PC-3 (cell line): Measurements from ENCODE around the gene CRHR2. TPM values are rescaled to one million over a fixed set of nuclear protein-coding genes. Genes with fewer than 3 reads are reported as not detected.

ENCODE experiments used
- ATAC-seq: fragments of 200-7000 bp; cut with Tn5 transposase; 2 replicates; pipeline ENCODE4 v1.9.1; 2020; ENCODE audit warnings: mild to moderate bottlenecking, moderate library complexity
- BruUV-seq: library from RNA; stranded (reverse); fragments of 400-500 nt; replicated peaks from 2 replicates; lab custom pipeline; 2021; lab: Mats Ljungman, UMichigan
- CTCF ChIA-PET: fragments of 300-600 bp; sonication (Branson Sonifier 250); formaldehyde crosslinking; loops from one replicate; lab custom pipeline; 2022; ENCODE audit warnings: antibody characterized with exemption; lab: Charles Lee
- POLR2A ChIA-PET: fragments of 300-600 bp; sonication (Branson Sonifier 250); formaldehyde crosslinking; loops from one replicate; lab custom pipeline; 2022; ENCODE audit warnings: antibody characterized with exemption; ENCODE audit not compliant: unreplicated experiment; lab: Charles Lee
- DNase-seq: peaks from one replicate; pipeline ENCODE4 v3.0.0-alpha.2; 2015
- H2AFZ ChIP-seq: fragments of 300-600 bp; sonication (generic); 2 replicates; pipeline ENCODE4 v1.6.0; 2016; ENCODE audit warnings: antibody characterized with exemption, low read length
- H3F3A ChIP-seq: fragments of 300-600 bp; sonication (generic); one replicate; pipeline ENCODE4 v1.6.0; 2017; ENCODE audit warnings: antibody characterized with exemption, low read length, control low read depth, mild to moderate bottlenecking; ENCODE audit not compliant: unreplicated experiment
- H3K27ac ChIP-seq: fragments of 300-600 bp; sonication (generic); 2 replicates; pipeline ENCODE4 v1.5.1; 2016; ENCODE audit warnings: mild to moderate bottlenecking, low read length
- H3K27me3 ChIP-seq: fragments of 300-600 bp; sonication (generic); 2 replicates; pipeline ENCODE4 v1.6.1; 2016; ENCODE audit warnings: low read length, mixed read lengths
- H3K36me3 ChIP-seq: fragments of 300-600 bp; sonication (generic); 2 replicates; pipeline ENCODE4 v1.6.1; 2016; ENCODE audit warnings: low read depth, mixed run types, low read length, mixed read lengths
- H3K4me1 ChIP-seq: fragments of 300-600 bp; sonication (generic); 2 replicates; pipeline ENCODE4 v1.5.1; 2016; ENCODE audit warnings: low read length; ENCODE audit not compliant: insufficient read depth
- H3K4me2 ChIP-seq: fragments of 300-600 bp; sonication (generic); 2 replicates; pipeline ENCODE4 v1.6.0; 2016; ENCODE audit warnings: low read length
- H3K4me3 ChIP-seq: fragments of 300-600 bp; sonication (generic); 2 replicates; pipeline ENCODE4 v1.5.1; 2016; ENCODE audit warnings: mild to moderate bottlenecking, low read length, mixed read lengths
- H3K79me2 ChIP-seq: fragments of 300-600 bp; sonication (generic); 2 replicates; pipeline ENCODE4 v1.6.1; 2017; ENCODE audit warnings: low read length, mixed read lengths
- H3K9ac ChIP-seq: fragments of 300-600 bp; sonication (generic); 2 replicates; pipeline ENCODE4 v1.6.0; 2016; ENCODE audit warnings: mild to moderate bottlenecking, low read length
- H3K9me2 ChIP-seq: fragments of 300-600 bp; sonication (generic); replicated peaks from 2 replicates; pipeline ENCODE4 v1.6.1; 2016; ENCODE audit warnings: mixed run types, low read length, mixed read lengths
- H3K9me3 ChIP-seq: fragments of 300-600 bp; sonication (generic); 2 replicates; pipeline ENCODE4 v1.6.1; 2016; ENCODE audit warnings: low read length, mixed read lengths
- H4K20me1 ChIP-seq: fragments of 300-600 bp; sonication (generic); 2 replicates; pipeline ENCODE4 v1.6.1; 2016; ENCODE audit warnings: low read length, mixed read lengths
- EZH2 ChIP-seq: fragments of 300-600 bp; sonication (generic); IDR thresholded peaks from one replicate; pipeline ENCODE4 v1.6.1; 2017; ENCODE audit warnings: antibody characterized with exemption, mild to moderate bottlenecking, low read length; ENCODE audit not compliant: unreplicated experiment
- EZH2phosphoT487 ChIP-seq: fragments of 300-600 bp; sonication (generic); IDR thresholded peaks from 2 replicates; pipeline ENCODE4 v1.6.1; 2018; ENCODE audit warnings: mild to moderate bottlenecking, antibody characterized with exemption, low read length, borderline replicate concordance
- intact Hi-C: fragments of 100-400 bp; cut with micrococcal nuclease; formaldehyde crosslinking; loops from 2 replicates; pipeline ENCODE4 v1.9.0; 2023
- total RNA-seq: library from RNA; depleted of rRNA; stranded (reverse); fragments of >200 nt; gene quantifications from 2 replicates; pipeline ENCODE4 v1.2.3, GENCODE V29; 2014
- TF ChIP-seq, protein P1 (sequence below): fragments of 300-600 bp; sonication (generic); conservative IDR thresholded peaks from 2 replicates; pipeline ENCODE4 v1.5.1; 2017; ENCODE audit warnings: antibody characterized with exemption, low read depth, mild to moderate bottlenecking, low read length

The CRHR2 gene
- total RNA-seq, 1 experiment from 2014 or later = not detected

DNA sequence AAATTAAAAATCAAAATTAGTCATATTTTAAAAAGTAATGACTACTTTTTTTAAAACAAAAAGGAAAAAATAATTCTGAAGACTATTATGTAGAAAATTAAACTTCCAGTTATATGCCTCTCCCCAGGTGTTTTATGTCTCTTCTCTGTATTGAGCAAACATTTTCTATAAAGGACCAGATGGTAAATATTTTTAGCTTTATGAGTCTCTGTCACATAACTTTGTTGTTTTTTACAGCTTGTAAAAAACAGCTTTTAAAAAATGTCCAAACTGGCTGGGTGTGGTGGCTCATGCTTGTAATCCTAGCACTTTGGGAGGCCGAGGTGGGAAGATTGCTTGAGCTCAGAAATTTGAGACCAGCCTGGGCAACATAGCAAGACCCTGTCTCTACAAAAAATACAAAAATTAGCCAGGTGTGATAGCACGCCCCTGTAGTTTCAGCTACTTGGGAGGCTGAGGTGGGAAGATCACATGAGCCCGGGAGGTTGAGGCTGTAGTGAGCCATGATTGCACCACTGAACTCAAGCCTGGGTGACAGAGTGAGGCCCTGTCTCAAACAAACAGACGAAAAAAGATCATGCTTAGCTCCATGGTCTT, 64.1 kb downstream of the CRHR2 start:
- no peaks in the 10 kb centered on the region for H4K20me1 ChIP-seq
- intact Hi-C loops = no loop called here
- H3K36me3 ChIP-seq = peaks cover 66% of the 10 kb centered on the region

DNA sequence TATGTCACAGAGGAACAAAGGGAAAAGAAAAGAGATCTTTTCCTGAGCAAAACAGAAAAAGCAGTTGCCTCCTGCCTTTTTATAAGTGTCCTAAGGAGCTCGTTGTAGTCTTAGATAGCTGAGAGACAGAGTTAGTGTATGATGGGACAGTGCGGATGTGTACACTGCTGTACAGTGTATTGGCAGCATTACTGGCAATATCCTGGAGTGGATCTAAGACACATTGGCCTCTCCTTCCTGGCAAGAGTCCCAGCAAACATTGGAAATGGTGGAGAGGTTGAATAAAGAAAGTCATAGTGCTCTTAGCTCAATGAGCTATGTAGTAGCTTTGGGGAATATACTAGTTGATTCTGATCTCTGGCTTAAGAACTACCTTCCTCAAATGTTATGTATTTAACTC, 64.9 kb downstream of the CRHR2 start:
- ATAC-seq = peak; percentile 35; the same call in 1 of the 2 replicates
- Histone ChIP-seq H3F3A (no peaks in the 10 kb centered on the region), H3K36me3 (peaks cover 66% of the 10 kb centered on the region)

More for the DNA sequence above, 64.1 kb downstream of the CRHR2 start:
- DNase-seq (no peak), ATAC-seq (peak; percentile 33)
- Histone ChIP-seq H3K4me1 (no peaks in the 10 kb centered on the region), H2AFZ (no peak overlapping the region), H3K79me2 (no peaks in the 10 kb centered on the region), H3K27ac (no peak overlapping the region), H3K9ac (no peak overlapping the region), H3K4me3 (no peak overlapping the region), H3K9me3 (no peaks in the 10 kb centered on the region), H3F3A (no peaks in the 10 kb centered on the region), H3K9me2 (no peaks in the 10 kb centered on the region), H3K4me2 (no peak overlapping the region), H3K27me3 (no peaks in the 10 kb centered on the region)
- TF ChIP-seq, protein P1, sequence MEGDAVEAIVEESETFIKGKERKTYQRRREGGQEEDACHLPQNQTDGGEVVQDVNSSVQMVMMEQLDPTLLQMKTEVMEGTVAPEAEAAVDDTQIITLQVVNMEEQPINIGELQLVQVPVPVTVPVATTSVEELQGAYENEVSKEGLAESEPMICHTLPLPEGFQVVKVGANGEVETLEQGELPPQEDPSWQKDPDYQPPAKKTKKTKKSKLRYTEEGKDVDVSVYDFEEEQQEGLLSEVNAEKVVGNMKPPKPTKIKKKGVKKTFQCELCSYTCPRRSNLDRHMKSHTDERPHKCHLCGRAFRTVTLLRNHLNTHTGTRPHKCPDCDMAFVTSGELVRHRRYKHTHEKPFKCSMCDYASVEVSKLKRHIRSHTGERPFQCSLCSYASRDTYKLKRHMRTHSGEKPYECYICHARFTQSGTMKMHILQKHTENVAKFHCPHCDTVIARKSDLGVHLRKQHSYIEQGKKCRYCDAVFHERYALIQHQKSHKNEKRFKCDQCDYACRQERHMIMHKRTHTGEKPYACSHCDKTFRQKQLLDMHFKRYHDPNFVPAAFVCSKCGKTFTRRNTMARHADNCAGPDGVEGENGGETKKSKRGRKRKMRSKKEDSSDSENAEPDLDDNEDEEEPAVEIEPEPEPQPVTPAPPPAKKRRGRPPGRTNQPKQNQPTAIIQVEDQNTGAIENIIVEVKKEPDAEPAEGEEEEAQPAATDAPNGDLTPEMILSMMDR = no peak
- no peak for TF ChIP-seq EZH2
- TF ChIP-seq EZH2phosphoT487 = no peak
- BruUV-seq = no TSS peak
- POLR2A ChIA-PET = no interaction called here
- CTCF ChIA-PET = no interaction called here

DNA sequence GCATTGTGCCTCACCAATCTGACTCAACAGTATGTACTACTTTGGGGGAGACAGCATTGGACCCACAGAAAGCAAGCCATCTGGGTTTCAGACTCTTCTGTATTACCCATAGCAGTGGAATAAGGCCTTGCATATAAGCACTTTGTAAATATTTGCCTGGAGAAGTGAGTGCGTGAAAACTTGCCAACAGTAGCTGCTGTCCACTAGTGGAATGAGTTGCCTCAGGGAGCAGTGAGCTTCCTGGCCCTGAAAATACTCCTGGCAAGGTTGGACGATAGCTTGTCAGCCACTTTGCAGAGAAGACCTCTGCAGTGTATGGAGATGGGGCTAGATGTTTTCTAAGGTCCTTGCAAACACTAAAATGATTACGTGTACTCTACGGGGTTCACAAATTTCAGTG, 65.9 kb downstream of the CRHR2 start:
- Histone ChIP-seq H2AFZ (no peak overlapping the region), H3K4me3 (no peak overlapping the region), H4K20me1 (no peaks in the 10 kb centered on the region), H3K4me1 (no peaks in the 10 kb centered on the region), H3K36me3 (peaks cover 59% of the 10 kb centered on the region), H3K27ac (no peak overlapping the region), H3K9ac (no peak overlapping the region), H3F3A (no peaks in the 10 kb centered on the region), H3K27me3 (no peaks in the 10 kb centered on the region), H3K79me2 (no peaks in the 10 kb centered on the region), H3K4me2 (no peak overlapping the region), H3K9me2 (no peaks in the 10 kb centered on the region), H3K9me3 (no peaks in the 10 kb centered on the region)
- intact Hi-C loops = no loop called here
- no TSS peak for BruUV-seq
- ChIA-PET CTCF (no interaction called here), POLR2A (no interaction called here)
- TF ChIP-seq, protein P1 = no peak
- TF ChIP-seq EZH2phosphoT487 (no peak), EZH2 (no peak)
- no peak for DNase-seq
- no peak for ATAC-seq

More for the DNA sequence above, 64.9 kb downstream of the CRHR2 start:
- TF ChIP-seq EZH2phosphoT487 (no peak), EZH2 (no peak)
- TF ChIP-seq, protein P1 = no peak
- H3K9ac ChIP-seq = no peak overlapping the region
- no peak overlapping the region for H3K4me2 ChIP-seq
- no TSS peak for BruUV-seq
- CTCF ChIA-PET = no interaction called here
- no peaks in the 10 kb centered on the region for H3K79me2 ChIP-seq
- no peak overlapping the region for H2AFZ ChIP-seq
- no peaks in the 10 kb centered on the region for H3K9me3 ChIP-seq
- H4K20me1 ChIP-seq = no peaks in the 10 kb centered on the region
- DNase-seq = no peak
- intact Hi-C loops = no loop called here
- H3K4me1 ChIP-seq = no peaks in the 10 kb centered on the region
- no peak overlapping the region for H3K27ac ChIP-seq
- H3K4me3 ChIP-seq = no peak overlapping the region
- no peaks in the 10 kb centered on the region for H3K9me2 ChIP-seq
- POLR2A ChIA-PET = interaction anchor here (0.8 kb wide), 1 partner anchor 783 kb away, joined by 3 read pairs; no protein-coding TSS in a partner anchor
- H3K27me3 ChIP-seq = no peaks in the 10 kb centered on the region
